ENCODE data around the gene SLX9.

The SLX9 gene

DNA sequence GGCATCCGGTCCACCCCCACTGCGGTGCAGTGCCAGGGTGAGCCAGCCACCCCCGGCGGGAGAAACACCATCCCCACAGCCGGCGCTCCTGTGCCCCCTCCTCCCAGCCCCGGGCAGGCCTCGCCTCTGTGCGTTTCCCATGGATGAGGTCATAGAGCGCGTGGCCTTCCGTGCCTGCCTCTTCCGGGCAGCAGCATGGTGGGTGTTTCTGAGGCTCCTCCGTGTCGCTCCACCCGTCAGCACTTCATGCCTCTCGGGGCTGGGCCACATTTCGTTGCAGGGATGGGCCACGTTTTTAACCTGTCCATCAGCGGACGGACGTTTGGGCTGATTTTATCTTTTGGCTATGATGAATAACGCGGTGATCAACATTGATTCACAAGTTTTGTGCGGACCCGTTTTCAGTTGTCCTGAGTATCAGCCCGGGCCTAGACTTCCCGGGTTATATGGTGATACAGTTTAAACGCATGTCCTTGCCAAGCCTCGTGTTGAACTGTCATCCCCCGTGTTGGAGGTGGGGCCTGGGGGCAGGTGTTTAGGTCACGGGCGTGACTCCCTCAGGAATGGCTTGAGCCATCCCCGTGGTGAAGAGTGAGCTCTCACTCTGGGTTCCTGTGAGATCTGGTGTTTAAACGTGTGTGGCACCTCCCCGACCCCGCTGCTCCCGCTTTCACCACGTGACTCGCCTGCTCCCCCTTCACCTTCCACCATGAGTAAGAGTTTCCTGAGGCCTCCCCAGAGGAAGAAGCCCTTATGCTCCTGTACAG lies 64.8 kb downstream of the SLX9 start:
- no peak for DNase-seq

DNA sequence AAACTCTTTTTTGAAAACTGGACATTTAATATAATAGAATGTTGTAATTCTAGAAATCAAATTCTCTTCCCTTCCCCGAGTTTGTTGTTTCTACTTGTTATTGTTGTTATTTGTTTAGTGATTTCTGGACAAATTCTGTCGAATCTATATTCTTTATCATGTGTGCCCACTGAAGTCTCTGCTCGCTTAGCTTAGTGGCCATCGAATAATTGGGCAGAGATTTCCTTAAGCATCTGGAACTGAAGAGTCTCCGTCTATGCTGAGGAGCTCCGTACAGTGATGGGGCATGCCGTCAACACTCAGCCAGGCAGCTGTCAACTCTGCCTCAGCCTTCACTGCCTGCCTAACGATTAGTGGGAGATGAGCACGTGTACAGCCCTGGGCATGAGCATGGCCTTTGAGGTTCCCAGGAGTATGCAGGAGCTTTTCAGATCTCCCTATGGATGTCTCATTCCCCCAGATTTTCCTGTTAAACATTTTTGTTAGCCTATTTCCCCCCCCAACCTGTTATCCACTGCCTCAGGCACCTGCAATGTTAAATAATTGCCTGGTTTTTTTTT lies 66.8 kb downstream of the SLX9 start:
- DNase-seq = no peak

DNA sequence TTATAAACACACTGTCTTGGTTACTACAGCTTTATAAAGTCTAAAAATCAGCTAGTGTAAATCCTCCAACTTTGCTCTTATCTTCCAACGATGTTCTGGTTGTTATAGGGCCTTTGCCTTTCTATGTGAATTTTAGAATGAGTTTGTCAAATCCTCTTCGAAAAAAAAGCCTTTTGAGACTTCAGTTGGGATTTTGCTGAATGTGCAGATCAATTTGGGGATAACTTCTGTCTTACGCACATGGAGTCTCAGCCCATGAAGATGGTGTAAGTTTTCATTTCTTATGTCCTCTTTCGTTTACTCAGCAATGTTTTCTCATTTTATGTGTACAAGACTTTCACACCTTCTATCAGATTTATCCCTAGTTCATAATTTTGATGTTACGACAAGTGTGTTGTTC lies 69.8 kb downstream of the SLX9 start:
- no peak for DNase-seq

DNA sequence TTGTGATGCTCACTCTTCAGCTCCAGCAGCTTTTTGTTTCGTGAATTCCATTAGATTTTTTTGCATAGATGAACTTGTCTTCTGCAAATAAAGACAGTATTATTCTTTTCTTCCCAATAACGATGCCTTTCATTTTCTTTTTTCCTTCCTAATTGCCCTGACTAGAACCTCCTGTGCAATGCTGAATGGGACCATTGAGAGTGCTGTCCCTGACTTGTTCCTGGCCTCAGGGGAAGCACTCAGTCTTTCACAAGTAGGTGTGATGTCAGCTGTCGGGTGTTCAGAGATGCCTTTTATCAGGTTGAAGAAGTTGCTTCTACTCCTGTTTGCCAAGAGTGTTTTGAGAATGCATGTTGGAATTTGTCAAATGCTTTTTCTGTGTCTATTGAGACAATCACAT lies 70.3 kb downstream of the SLX9 start:
- no peak for DNase-seq

DNA sequence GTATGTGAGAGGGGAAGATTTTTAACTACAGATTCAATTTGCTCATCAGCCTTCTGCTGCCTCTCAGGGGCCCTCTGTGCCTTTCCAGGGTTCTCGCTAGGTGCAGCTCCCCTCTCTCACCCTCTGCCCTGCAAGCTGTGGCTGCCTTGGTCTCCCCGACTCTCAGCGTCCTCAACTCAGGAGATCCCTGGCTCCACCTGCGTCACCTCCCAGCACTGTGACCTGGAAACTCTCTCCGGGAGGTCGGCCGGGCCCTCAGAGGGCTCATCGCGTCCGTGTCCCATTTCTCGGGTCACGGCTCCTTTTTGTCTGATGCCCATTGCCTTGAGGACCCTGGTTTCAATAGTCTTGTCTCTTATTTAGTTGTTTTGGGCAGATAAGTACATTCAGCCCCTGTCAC lies 71.0 kb downstream of the SLX9 start:
- DNase-seq = no peak

DNA sequence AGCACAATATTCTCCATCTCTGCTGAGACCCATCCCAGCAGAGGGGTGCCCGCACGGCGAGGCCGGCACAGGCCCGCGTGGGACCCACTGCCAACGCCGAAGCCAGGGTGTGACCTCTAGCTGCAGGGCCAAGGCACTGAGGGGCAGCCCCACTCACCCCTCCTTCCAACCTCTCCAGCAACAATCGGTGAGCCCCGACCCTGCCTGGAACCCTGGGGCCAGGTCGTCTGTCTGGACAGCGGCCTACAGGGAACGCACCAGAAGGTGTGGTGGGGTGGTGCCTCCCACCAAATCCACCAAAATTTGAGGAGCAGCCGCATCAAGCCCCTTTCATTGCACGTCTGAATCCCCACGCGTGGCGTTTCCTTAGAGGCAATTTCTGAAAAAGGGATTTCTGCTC lies 71.6 kb downstream of the SLX9 start:
- no peak for DNase-seq

DNA sequence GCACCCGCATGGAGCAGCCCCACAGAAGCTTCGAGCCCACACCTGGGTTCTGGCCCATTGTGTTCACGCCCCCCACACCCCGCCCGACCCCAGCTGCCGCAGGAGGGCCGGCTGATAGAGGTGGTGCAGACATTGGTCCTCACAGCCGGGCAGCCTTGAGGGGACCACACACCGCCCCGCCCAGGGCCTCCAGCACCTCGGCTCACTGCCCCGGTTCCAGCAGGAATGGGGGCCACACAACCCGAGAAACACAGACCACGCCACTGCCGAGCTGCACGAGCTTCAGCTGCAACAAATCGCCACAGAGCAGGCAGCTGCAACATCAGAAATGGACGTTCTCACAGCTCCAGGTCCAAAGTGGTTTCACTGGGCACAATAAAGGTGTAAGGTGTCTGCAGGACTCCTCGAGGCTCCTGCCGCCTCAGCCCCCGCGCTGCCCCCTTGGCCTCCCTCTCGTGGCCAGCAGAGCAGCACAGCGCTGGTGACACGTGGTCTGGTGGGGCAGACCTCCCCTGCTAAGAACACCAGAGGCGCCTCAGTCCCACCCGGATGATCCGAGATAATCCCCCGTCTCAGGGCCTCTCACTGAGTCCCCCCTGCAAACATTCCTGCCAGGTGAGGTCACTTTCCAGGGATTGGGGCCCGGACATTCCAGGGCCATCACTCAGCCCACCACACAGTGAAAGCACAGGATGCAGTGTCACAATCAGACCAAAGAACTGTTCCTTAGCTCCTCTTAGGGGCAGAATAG lies 72.3 kb downstream of the SLX9 start:
- no peak for DNase-seq

DNA sequence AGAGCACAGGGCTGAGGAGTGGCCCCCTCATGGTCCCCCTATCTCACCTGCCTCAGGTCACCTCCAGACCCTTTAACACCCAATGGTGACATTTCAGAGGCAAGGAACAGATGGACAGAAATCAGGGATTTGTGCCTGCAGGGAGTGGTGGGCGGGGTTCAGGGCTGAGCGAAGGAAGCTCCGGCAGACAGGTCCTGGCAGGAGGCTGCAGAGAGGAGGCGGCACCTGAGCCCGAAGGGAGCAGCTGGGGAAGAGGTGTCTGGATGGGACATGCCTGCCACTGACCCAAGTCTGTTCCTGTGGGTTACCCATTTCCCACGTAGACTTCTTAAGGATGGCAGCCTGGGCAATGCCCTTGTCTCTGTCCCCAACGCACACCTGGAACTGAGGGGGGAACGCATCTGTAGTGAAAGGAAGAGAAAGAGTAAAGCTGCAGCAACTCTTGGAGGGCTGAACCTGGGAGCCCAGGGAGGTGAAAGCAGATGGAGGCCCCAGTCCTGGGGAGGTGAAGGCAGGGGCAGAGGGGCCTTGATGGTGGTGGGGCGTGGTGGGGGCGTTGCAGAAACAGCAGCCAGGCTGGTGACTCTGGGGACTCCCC lies 72.9 kb downstream of the SLX9 start:
- DNase-seq = no peak

DNA sequence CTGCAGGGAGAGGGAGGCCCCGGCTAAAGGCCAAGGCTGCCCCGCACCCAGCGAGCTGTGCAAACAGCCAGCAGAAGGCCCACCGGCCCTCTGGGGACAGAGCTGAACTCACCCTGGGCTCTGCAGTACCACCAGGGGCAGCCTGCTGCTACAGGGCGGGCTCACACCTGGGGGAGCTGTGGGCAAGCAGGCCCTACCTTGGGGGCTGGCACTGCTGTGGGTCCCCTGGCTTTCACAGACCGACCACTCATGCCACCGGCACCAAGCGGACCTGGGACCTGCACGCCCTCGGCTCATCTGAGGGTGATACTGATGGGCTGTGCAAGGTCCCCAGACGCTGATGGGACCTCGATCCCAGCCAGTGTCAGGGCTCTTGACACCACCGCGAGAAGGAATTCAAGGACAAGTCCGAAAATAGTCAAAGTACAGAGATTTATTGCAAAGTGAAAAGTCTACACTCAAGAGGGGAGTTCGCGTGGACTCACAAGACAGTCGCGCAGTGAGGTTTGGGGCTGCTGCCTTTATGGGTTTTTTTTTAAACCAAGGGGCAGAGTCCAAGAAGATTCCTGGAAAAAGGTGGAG lies 73.5 kb downstream of the SLX9 start:
- DNase-seq = no peak

DNA sequence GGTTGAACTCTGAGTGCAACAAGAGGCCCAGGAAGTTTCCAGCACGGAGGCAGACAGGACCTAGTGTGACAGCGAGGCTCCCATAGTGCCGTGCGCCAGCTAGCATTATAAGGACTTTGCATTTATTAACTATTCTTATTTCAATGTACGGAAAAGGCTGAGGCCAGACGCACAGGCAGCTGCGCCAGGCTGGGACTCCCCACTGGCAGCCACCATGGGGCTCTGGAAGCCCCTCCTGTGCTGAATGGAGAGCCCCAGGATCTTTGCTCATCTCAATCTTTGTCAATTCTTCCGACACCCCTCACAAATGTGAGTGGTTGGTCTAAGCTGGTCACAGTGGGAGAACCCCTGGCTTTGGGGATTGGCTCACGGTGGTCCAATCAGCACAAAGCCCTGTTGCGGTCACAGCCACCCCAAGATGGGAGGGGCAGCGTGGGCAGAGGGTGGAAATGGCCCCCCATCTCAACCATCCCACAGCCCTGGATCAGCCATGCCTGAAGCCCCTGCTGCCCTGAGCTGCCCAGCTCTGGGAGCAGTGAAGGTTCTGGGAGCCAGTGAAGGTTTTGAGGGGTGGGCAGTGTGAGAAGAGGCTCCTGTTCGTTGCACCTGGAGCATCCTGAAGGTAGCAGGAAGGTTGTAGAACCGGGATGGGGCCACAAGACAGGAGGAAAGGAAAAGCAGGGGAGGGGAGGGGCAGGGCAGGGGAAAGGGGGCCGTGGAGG lies 75.1 kb downstream of the SLX9 start:
- no peak for DNase-seq

DNA sequence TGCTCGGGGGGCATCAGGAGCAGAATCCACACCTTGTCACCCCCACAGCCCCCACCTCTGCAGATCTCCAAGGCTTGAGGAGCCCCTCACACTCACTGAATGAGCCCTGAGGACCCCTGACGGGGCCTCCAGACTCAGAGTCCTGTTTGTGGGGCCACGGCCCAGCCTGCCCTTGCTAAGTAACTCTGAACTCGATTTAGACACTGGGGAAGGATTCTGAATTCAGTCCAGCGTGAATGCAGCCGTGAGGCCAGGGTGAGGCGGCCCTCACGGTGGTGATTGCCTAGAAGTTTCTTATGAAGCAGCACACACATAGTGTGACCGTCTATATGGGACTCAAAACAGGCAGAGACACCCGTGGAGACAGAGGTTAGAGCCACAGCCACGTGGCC lies 75.6 kb downstream of the SLX9 start:
- no peak for DNase-seq

DNA sequence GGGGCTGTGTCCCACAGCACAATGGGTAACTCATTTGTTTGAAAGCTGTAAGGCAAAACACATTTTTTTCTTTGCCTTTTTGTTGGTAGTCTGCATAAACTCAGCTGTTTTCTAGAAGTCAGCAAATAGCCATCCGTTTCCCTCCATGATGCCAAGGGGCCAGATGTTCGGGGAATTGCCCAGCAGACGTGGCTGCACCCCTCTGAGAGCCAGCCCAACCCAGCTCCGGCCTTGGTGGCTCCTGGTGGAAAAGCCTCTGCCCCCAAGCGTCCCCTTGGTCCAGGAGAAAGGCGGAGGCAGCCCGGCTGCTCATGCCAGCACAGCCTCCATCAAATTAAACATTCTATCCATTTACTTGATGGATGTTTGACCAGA lies 76.2 kb downstream of the SLX9 start:
- DNase-seq = no peak

DNA sequence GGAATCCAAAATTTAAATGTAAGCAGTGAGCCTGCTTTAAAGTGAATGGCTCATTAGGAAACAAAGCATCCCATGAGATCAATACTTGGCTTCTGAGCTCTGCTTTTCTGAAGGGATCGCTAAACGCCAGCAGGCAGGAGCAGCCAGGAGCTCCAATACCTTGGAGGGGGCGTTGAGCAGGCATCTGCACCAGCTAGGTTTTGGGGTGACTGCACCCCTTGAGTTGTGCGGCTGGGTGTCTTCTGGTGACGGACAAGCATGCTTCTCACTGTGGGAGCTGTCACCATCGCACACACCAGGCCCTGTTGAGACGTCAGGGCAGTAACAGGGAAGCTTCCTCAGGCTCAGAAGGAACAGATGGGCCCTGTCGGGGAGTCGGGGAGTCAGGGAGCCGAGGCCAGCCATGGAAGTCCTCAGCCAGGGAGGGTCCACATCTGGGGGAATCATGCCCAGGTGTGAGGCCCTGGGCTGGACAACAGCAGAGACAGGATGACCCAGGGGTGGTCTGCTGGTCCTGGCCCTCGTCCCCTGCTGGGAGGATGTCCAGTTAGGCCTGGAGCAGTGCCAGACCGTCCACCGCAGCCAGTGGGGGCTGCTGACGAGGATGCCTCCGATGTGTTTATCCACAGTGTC lies 76.7 kb downstream of the SLX9 start:
- DNase-seq = no peak

DNA sequence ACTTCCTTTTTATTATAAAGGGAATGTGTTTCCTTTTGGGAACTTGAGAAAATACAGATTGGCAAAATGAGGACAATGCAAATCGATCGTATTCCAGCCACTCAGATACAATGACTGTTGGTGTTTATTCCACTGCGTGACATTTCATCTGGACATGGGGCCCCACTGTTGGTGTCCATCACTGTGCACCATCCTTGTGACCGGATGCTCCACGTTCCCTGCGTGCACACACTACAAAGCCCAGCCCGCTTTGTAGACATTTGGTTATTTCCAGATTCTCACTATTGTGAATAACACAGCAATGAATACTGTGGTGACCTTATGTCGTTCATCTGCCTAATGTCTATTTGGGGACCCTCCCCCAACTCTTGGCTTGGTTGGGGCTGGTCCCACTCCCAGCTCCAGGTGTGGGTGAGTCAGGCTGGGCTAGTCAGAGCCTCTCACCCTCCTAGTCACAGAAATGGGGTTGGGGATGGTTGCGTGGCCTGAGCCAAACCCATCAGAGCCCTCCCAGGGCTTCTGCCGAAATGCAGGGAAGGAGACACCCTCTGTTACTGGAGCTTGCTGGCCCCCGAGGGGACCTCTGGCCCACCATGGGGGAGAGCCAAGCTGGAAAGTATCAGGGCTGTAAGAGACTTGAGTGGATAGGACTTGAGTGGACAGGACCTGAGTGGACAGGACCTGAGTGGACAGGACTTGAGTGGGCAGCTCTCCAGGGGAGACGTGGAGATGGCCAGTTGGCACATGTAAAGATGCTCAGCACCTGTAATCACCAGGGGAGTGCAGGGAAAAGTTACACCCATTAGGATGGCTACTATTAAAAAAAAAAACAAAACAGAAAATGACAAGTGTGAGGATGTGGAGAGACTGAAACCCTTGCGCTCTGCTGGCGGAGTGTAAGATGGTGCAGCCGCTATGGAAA lies 77.5 kb downstream of the SLX9 start:
- DNase-seq = no peak

DNA sequence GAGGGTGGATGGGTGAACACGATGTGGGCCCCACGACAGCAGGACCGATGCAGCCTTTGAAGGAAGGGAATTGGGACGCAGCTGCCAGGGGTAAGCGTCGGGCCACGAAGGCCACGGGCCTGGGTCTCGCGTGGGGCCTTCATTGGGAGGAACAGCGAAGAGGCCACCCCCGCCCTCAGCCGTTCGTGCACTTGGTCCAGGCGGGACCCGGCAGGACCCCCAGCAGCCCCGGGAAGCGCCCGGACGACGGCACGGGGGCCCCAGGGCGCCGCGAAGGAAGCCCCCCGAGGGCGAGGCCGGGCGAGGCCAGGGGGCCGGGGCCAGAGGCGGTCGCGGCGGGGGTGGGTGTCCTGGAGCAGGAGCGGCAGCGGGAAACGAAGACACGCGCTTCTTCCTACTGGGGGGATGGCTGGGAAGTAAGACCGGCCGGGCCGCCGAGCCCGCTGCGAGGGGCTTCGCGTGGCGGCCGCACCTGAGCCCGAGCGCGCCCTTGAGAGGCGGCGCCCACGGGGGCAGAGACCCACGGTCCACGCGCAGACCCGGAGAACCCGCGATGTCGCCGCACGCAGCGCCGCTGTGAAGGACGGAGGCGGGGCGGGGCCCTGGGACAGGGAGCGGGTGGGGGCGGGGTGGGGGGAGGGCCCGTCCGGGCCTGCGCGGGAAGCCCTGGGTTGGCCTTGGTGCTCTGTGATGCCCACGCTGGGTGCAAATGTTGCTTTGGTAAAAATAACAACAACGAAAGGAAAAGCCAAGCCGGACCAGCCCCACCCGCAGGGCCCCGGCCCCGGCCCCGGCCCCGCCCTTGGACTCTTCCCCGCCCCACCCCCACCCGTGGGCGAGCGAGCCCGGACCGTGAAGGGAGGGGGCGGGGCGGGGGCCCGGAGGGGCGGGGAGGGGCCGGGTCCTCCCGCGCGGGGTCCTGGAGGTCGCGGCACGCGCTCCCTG lies 78.6 kb downstream of the SLX9 start:
- DNase-seq = no peak

DNA sequence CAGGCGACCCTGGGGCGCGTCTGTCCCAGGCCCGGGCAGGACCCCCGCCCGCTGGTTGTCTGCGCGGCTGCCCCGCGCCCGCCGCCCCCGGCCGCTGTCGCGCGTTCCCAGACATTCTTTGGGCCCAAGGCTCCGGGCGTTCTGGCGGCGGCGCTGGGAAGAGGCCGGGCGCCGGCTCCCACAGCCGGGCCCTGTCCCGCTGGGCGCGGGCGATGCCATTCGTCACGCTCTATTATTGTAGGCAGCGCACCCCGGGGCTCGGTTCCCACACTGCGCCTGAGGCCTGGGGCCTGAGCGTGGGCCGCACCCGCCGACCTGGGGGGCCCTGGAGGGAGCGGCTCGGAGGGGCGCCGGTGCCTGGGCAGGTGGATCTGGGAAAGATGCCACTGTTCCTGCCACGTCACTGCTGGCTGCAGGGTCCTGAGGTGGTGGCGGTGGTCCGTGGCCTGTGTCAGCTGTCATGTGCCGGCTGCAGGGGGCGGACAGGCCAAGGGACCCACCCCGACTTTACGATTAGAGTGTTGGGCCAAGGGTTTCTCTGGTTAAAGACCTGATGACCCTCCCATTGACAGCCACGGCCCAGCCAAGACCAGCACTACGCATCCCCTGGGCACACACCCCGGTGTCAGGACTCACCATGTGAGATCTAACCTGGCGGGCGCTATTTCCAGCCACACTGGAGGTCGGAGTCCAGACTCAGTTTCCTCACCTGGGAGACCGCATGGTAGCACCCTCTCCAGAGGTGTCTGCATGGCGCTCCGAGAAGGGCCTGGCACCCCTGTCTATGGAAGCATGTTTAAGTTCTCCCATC lies 79.5 kb downstream of the SLX9 start:
- no peak for DNase-seq

DNA sequence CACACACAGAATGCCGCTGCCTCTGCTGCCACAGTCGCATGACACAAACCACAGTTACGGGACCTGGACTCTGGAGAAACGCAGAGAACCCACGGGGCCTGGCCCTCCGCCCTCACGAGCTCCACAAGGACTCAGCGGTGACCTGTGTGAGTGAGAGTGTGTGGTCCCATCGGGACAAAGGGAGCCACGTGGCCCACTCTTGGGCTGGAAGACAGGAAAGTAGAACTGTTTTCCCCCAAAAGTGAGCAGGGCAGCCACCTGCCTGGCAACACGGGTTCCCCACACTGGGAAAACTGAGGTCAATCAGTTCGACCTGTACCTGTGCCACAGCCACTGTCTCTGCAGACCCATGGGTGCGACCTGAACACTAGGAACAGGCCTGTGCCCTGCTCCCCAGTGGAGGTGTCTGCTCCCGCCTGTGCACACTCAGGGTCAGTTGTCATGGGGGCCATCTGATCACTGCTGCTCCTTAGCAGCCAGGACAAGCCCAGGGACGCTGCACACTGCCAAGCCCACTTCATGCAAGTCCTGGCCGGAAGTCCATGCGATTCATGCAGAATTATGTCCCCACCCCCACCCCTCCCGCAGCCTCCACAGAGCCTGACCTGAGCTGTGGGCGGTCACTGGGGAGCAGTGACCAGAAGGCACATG lies 80.2 kb downstream of the SLX9 start:
- DNase-seq = no peak

DNA sequence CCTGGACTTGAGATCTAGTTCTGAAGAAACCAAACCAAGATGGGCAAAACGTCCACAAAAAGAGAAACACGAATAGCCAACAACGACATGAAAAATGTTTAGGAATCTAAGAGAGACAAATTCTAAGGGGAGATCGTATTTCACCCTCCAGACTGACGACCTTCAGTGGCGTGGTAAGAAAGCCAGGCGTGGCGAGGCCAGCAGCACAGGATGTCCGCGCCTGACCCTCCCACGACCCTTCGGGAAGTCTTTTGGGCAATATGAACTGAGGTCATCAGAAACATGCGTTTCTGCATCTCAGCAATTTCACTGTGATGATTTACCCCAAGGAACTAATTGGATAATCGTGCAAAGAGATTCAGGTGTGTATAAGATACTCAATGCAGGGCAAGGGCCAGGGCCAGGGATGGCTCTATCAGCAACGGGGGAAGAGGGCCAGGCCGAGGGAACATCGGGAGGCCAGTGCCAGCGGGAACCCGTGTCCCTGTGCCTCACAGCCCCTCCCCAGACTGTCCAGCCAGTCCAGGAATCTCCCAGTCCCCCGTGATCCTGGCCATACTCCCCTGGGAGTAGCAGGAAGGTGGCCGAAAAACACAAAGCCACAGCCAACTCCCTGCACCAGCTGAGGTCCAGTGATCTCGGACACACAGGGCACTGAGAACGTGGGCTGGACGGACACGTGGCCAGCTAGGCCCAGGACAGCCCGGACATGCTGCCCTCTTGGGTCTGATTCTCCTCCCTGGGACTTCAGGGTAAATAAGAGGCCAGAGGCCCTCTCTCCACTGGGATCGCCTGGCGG lies 81.0 kb downstream of the SLX9 start:
- no peak for DNase-seq
